Muscle of leg (tissue), 11 donors: ENCODE results near the gene PRKCE. TPM values are rescaled to one million over a fixed set of nuclear protein-coding genes. Genes with fewer than 3 reads are reported as not detected.

Source experiments
- DNase-seq: peaks from one replicate; pipeline ENCODE4 v3.0.0; 2013
- H3K27ac ChIP-seq: one replicate; pipeline ENCODE4 v1.5.1; 2013; ENCODE audit warnings: mild to moderate bottlenecking, low read length, control low read depth
- H3K27me3 ChIP-seq: one replicate; pipeline ENCODE4 v1.6.1; 2013; ENCODE audit warnings: low read length; ENCODE audit not compliant: control insufficient read depth, insufficient read depth
- H3K36me3 ChIP-seq: one replicate; pipeline ENCODE4 v1.6.1; 2013; ENCODE audit warnings: low read length; ENCODE audit not compliant: control insufficient read depth, insufficient read depth
- H3K4me1 ChIP-seq: one replicate; pipeline ENCODE4 v1.6.1; 2013; ENCODE audit warnings: low read length; ENCODE audit not compliant: control insufficient read depth, insufficient read depth
- H3K4me3 ChIP-seq: one replicate; pipeline ENCODE4 v1.5.1; 2013; ENCODE audit warnings: low read length, control low read depth
- H3K9me3 ChIP-seq: replicated peaks from 2 replicates; pipeline ENCODE4 v1.6.1; 2013; ENCODE audit warnings: low read depth, low read length; ENCODE audit not compliant: control insufficient read depth
- WGBS: methylation state at CpG from one replicate; pipeline ENCODE4 v1.1.5; 2013; ENCODE audit warnings: missing lambda C conversion rate; ENCODE audit not compliant: insufficient coverage; 5-methylcytosine and 5-hydroxymethylcytosine counted together
- polyA plus RNA-seq, 8 donors: library from polyadenylated mRNA; unstranded; fragments of 120-200 nt; gene quantifications; one replicate each; pipeline versions ENCODE4 v1.2.1 to v1.2.3, GENCODE V29; 2013; ENCODE audit warnings: inconsistent platforms in 1 of 8, low replicate concordance in 1 of 8; ENCODE audit not compliant: insufficient read length in 8 of 8, insufficient read depth in 1 of 8
- total RNA-seq: library from RNA; stranded (reverse); fragments of 120-200 nt; gene quantifications from one replicate; pipeline ENCODE4 v1.2.4, GENCODE V29; 2013

Gene PRKCE
- total and polyA plus RNA-seq, 9 donors: 3.5 to 8.6 (median 6.3) TPM

DNA sequence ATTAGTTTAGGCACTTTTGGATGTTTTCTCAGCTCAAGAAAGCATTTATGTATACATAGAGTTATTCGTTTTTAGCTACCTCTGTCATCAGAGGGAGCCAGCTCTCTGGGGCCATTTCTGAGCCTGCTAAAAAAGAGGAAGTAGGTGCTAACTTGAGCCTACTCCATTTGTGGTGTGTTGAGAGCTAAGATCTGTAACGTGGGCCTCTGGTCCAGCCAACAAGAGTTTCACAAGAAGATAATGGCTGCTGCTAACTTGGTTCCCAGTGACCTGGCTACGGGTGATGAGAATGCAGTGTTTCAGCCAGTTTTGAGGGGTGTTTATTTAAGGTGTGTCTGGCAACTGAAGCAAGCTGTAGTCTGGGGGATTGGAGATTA, 182.5 kb downstream of the PRKCE start:
- Histone ChIP-seq H3K4me1 (peaks cover 12% of the 10 kb centered on the region), H3K27me3 (no peaks in the 10 kb centered on the region), H3K4me3 (no peak overlapping the region), H3K36me3 (no peaks in the 10 kb centered on the region), H3K27ac (no peak overlapping the region), H3K9me3 (peaks cover 10% of the 10 kb centered on the region)
- WGBS: 51% methylated on average over 2 of the region's 3 CpGs
- no peak for DNase-seq

DNA sequence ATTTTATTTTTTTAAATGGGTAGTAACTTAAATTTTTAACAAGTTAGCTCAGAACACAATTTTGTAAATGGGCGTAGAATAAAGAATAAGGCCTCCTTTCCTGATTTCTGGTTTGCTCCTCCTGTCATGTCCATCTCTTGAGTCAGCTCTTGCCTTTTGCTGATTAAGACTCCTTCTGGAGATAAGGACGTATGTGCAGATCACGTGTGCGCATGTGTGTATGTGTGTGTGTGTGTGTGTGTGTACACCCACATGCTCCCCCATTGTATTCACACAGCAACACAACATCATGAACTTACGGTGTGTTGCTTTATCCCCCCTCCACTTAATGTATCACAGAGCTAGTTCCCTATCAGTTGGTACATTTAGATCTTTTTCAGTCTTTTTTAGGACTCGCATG, 182.9 kb downstream of the PRKCE start:
- Histone ChIP-seq H3K9me3 (peaks cover 10% of the 10 kb centered on the region), H3K4me1 (peaks cover 16% of the 10 kb centered on the region), H3K4me3 (no peak overlapping the region), H3K36me3 (no peaks in the 10 kb centered on the region), H3K27ac (no peak overlapping the region), H3K27me3 (no peaks in the 10 kb centered on the region)
- no peak for DNase-seq
- 83% methylated on average over 1 of the region's 6 CpGs for WGBS

DNA sequence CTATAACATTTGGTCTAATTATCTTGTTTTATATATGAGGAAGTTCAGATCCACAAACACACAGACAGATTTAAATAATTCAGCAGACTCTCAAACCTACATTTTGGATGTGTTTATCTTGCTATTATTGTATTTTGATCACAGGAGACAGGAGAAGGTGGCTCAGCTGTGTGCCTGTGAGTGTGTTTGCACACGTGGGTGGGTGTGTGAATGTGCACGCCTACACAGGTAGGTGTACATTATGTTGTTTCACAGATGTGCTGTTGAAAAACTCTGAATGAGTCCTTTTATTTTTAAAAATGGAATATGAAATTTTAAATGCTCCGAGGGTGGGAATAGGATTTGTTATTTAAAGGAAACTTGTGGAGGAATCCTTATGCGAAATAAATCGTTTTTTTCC, 183.4 kb downstream of the PRKCE start:
- no peak for DNase-seq
- H3K27me3 ChIP-seq: no peaks in the 10 kb centered on the region
- no peak overlapping the region for H3K27ac ChIP-seq
- H3K4me1 ChIP-seq: peaks cover 21% of the 10 kb centered on the region
- 95% methylated on average over 2 of the region's 5 CpGs for WGBS
- H3K9me3 ChIP-seq: peaks cover 10% of the 10 kb centered on the region
- no peaks in the 10 kb centered on the region for H3K36me3 ChIP-seq
- H3K4me3 ChIP-seq: no peak overlapping the region

DNA sequence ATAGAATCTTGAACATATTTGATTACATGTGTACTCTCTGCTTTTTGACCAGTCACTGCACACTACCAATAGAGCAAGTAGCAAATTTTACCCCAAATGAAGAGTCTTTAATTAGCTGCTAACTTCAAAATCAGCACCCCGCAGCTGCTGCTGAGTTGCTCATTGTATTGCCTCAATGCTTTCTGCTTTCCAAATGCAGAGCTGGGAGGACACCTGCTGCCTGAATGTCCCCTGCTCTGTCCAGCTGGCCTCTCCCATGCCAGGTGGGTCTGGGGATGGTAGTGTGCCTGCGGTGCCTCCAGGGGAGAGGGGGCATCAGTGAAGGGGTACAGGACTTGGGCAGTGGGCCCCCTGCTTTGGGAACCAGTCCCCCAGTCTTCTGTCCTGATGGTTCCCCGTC, 184.8 kb downstream of the PRKCE start:
- Histone ChIP-seq H3K4me1 (peaks cover 33% of the 10 kb centered on the region), H3K27me3 (no peaks in the 10 kb centered on the region), H3K36me3 (no peaks in the 10 kb centered on the region), H3K27ac (no peak overlapping the region), H3K9me3 (peaks cover under 1% of the 10 kb centered on the region), H3K4me3 (no peak overlapping the region)
- WGBS: 100% methylated on average over 1 of the region's 3 CpGs
- no peak for DNase-seq

DNA sequence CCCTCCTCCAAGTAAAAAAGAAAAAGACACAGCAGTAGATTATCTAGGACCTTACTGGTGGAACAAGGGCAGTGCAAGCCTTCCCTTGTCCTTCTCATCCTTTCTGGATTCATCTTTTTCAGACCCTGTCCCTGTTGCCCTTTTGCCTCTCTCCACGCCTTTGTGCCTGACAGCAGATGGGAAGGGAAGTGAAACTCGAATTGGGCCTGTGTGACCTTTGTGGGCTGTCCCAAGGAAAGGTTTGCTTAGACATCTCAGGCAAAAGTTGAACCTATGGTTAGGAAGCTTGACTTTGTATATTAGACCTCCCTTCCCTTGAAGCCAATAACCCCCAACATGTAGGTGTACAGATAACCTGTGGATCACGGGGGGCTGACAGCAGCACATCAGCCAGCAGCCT, 185.3 kb downstream of the PRKCE start:
- H3K4me3 ChIP-seq: no peak overlapping the region
- H3K27me3 ChIP-seq: no peaks in the 10 kb centered on the region
- H3K4me1 ChIP-seq: peaks cover 36% of the 10 kb centered on the region
- WGBS: no CpG with 5 or more reads among the region's 3 CpGs
- no peaks in the 10 kb centered on the region for H3K9me3 ChIP-seq
- no peak for DNase-seq
- H3K27ac ChIP-seq: no peak overlapping the region
- H3K36me3 ChIP-seq: no peaks in the 10 kb centered on the region

DNA sequence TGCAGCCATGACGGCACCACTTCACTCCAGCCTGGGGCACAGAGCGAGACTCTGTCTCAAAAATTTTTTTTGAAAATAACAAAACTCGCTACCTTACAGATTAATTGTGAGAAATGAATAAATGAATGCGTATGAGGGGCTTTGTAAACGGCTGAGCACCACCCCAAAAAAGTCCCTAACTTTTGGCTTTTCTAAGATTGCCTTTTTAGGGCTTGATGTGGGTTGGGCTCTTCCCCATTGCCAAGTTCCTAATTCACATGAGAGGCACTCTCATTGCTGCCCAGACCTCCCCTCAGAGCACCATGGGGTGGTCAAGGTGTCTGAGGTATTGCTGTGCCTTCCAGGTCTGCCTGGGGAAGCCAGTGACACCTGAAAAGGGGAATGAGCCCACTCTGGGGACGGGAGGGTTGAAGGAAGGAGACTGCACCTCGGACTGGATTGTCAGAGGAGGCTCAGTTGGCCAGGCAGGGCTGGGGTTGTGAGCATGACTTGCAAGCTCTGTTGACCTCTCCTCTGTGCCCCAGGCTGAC, 186.4 kb downstream of the PRKCE start:
- no peak for DNase-seq
- Histone ChIP-seq H3K27ac (no peak overlapping the region), H3K9me3 (no peaks in the 10 kb centered on the region), H3K36me3 (no peaks in the 10 kb centered on the region), H3K4me3 (no peak overlapping the region), H3K4me1 (peaks cover 39% of the 10 kb centered on the region), H3K27me3 (no peaks in the 10 kb centered on the region)
- 80% methylated on average over 3 of the region's 7 CpGs for WGBS

DNA sequence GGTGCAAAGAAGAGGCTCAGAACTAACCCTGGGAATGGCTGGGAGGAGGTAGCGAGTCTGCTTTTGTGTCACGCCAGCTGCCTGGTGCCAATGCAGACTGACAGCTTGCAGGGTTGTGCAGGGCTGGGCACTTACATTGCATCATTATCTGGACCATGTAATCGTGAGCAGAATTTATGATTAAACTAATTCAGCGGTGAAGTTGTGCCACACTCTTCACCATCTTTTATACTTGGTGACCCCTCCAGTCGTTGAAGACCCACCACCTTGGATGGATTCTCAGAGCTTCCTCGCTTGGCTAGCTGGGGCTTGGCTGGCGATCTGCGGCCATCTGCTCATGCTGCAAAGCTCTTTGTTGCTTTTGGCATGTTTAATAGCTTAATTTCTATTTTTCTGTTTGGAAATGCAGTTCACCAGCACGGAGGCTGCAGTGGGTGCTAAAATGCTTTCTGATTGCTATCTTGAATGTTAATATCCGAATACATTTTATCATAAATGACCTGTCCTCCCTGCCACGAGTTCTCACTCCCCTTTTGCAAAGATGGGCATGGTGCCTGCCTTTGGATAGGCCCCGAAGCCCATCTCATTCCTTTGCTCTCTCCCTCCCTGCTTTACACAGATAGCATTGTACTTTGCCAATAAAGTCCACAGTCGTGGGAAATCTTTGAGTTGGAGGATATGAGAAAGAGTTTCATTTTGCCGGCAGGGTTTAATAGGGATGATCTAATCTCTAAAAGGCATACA, 188.2 kb downstream of the PRKCE start:
- peaks cover 43% of the 10 kb centered on the region for H3K4me1 ChIP-seq
- no peak overlapping the region for H3K4me3 ChIP-seq
- no peaks in the 10 kb centered on the region for H3K9me3 ChIP-seq
- no peaks in the 10 kb centered on the region for H3K36me3 ChIP-seq
- H3K27me3 ChIP-seq: no peaks in the 10 kb centered on the region
- H3K27ac ChIP-seq: peak overlapping the region; percentile 75
- peak; percentile 84 for DNase-seq
- whole genome bisulfite sequencing: no CpG with 5 or more reads among the region's 14 CpGs

DNA sequence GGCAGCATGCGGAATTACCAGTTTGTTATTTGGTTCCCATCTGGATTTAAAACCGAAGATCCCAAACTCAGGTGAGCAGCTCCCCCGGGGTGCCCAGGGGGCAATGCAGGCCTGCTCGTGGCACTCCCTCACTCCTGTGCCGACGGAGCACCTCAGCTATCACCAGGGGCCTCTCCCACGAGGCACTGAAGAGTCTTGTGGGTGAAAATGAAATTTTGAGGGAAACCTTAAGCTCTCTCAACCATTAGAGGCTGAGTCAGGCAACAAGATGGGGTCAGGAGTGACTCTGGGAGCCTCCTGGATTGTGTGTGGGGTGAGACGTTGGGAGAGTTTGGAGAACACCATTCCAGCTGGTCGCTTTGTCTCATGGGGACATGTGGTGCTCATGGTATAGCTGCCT, 189.0 kb downstream of the PRKCE start:
- no peak for DNase-seq
- 59% methylated on average over 4 of the region's 9 CpGs for WGBS

DNA sequence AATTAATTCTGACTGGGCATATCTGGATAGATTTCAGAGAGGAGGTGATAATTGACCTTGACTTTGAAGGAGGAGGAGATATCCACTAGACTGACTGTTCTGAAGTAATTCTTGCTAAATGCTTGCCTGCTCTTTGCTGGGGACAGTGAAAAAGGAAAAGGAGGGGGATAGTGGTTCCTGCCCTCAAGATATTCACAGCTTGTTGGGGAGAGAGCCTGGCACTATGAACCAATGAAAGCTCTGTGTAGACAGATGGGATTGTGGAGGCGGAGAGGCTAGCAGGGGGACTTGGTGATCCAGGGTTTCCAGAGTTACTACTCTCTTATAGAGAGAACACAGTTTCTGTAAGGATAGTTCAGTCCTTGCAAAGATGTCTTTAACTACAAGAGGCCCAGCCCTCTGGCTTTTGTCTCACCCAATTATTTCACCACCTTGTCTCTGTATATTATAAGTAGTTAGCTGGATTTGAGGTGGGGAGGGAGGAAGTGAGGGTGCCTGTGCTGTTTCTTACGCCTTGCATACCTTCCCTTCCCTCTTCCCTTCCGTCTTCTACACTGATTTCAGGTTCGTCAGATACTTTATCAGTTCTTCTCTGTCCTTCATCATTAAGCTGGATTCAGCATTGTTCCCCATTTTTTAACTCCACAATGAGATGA, 190.4 kb downstream of the PRKCE start:
- peaks cover 3% of the 10 kb centered on the region for H3K36me3 ChIP-seq
- peaks cover 35% of the 10 kb centered on the region for H3K4me1 ChIP-seq
- no peaks in the 10 kb centered on the region for H3K27me3 ChIP-seq
- H3K4me3 ChIP-seq: no peak overlapping the region
- H3K27ac ChIP-seq: no peak overlapping the region
- 70% methylated on average over 2 of the region's 4 CpGs for WGBS
- no peaks in the 10 kb centered on the region for H3K9me3 ChIP-seq
- DNase-seq: no peak

More for the DNA sequence above, 189.0 kb downstream of the PRKCE start:
- H3K4me1 ChIP-seq: peaks cover 43% of the 10 kb centered on the region
- no peaks in the 10 kb centered on the region for H3K36me3 ChIP-seq
- H3K9me3 ChIP-seq: no peaks in the 10 kb centered on the region
- H3K27me3 ChIP-seq: no peaks in the 10 kb centered on the region
- no peak overlapping the region for H3K4me3 ChIP-seq
- H3K27ac ChIP-seq: peak overlapping the region; percentile 75

DNA sequence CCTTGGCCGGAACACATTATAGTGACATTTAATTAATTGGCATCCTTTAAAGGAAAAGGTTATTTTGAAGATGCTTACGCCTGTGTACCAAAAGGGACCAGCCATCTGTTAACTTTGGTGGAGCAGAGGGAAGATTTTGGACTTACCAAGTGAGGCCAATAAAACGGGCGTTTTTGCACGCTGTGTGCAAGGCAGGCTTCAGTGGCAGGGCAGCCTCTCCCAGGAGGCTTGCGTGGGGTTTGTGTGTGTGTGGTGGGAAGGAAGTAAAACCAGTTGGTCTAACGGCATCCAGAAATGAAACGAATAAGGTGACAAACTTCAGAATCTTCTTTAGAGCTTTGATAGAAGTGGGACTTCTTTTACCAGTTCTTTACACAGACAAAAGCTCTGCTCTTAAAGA, 191.7 kb downstream of the PRKCE start:
- H3K27ac ChIP-seq: no peak overlapping the region
- H3K4me3 ChIP-seq: no peak overlapping the region
- no peak for DNase-seq
- peaks cover 3% of the 10 kb centered on the region for H3K36me3 ChIP-seq
- H3K27me3 ChIP-seq: no peaks in the 10 kb centered on the region
- WGBS: 80% methylated on average over 5 of the region's 8 CpGs
- H3K4me1 ChIP-seq: peaks cover 33% of the 10 kb centered on the region
- H3K9me3 ChIP-seq: no peaks in the 10 kb centered on the region
